Astrocyte of the cerebellum (primary cell): Measurements from ENCODE around the gene IMPACT.

Experiments used
- DNase-seq: peaks from one replicate; pipeline ENCODE4 v3.0.0-alpha.2; 2011; ENCODE audit warnings: low read depth
- H3K4me3 ChIP-seq: 2 replicates; pipeline ENCODE4 v1.5.1; 2011; ENCODE audit warnings: mild to moderate bottlenecking, low read depth, low read length, moderate library complexity
- CTCF ChIP-seq: IDR thresholded peaks from 2 replicates; pipeline ENCODE4 v1.5.1; 2012; ENCODE audit warnings: low read length, low read depth, moderate library complexity, mild to moderate bottlenecking; ENCODE audit errors: missing control alignments
- in situ Hi-C: cut with HindIII; loops from 2 replicates; pipeline ENCODE4 v1.10.0; 2017; ENCODE audit warnings: low sequenced_read_pairs

IMPACT gene

GRCh38 chr18:24432618-24433017 lies 6.1 kb downstream of the IMPACT start:
- in situ Hi-C loops: no loop called here
- no peak for DNase-seq
- TF ChIP-seq CTCF: no peak
- no peak overlapping the region for H3K4me3 ChIP-seq

GRCh38 chr18:24436939-24437338 lies 10.5 kb downstream of the IMPACT start:
- H3K4me3 ChIP-seq: no peak overlapping the region
- in situ Hi-C loops: no loop called here
- no peak for DNase-seq
- TF ChIP-seq CTCF: no peak

GRCh38 chr18:24443870-24444269 lies 17.4 kb downstream of the IMPACT start:
- TF ChIP-seq CTCF: no peak
- no peak for DNase-seq
- in situ Hi-C loops: no loop called here
- no peak overlapping the region for H3K4me3 ChIP-seq

GRCh38 chr18:24446453-24446852 lies 20.0 kb downstream of the IMPACT start:
- H3K4me3 ChIP-seq: no peak overlapping the region
- DNase-seq: no peak
- no peak for TF ChIP-seq CTCF
- in situ Hi-C loops: no loop called here

- no peak overlapping the region for H3K4me3 ChIP-seq
- DNase-seq: no peak
- in situ Hi-C loops: no loop called here
- TF ChIP-seq CTCF: peak; percentile 4
Measured at GRCh38 chr18:24446953-24447538, 20.6 kb downstream of the IMPACT start.

- TF ChIP-seq CTCF: no peak
- in situ Hi-C loops: no loop called here
- no peak overlapping the region for H3K4me3 ChIP-seq
- no peak for DNase-seq
Measured at GRCh38 chr18:24447961-24448360, 21.5 kb downstream of the IMPACT start.
